ENCODE results near the gene ELN. TPM values are rescaled to one million over a fixed set of nuclear protein-coding genes. Genes with fewer than 3 reads are reported as not detected.

The ELN gene
- total and polyA plus RNA-seq, 2 of the 8 experiments (the other 6 are each of a cell fraction or from before 2014, with no cell fraction given), result 5.1 to 5.6 TPM

GRCh38 chr7:74105992-74106391 is 78.0 kb downstream of the ELN start (continued):
- TF ChIP-seq CHD7 (IDR thresholded peaks at IDR 0.05; ENCODE audit: insufficient replicate concordance, low read length), result no peak
